ENCODE measurements around the gene DNAJC30.
"Not testable (repeated sequence)": the region's sequence is repeated elsewhere in the genome, so short reads cannot be mapped to it uniquely, and the experiment has no call there.

DNA sequence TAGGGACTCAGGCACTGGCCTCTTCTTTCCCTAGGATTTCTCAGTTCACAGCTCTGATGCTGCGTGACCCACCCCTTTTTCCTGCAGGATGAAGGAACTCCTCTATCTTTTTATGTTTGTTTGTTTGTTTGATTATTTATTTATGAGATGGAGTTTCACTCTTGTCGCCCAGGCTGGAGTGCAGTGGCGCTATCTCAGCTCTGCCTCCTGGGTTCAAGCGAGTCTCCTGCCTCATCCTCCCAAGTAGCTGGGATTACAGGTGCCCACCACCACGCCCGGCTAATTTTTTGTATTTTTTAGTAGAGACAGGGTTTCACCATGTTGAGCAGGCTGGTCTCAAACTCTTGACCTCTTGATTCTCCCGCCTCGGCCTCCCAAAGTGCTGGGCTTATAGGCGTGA is 37.2 kb upstream of the DNAJC30 start:
- not testable (repeated sequence) for TF ChIP-seq CTCF (conservative IDR thresholded peaks at IDR 0.05; ENCODE audit: low read depth, low read length); EZH2 (IDR thresholded peaks at IDR 0.05; ENCODE audit: low read length, unreplicated experiment); EZH2phosphoT487 (IDR thresholded peaks at IDR 0.05; ENCODE audit: borderline replicate concordance, low read length)

All from PC-3 (cell line).